ENCODE measurements around the gene BUD23.

The BUD23 gene

DNA sequence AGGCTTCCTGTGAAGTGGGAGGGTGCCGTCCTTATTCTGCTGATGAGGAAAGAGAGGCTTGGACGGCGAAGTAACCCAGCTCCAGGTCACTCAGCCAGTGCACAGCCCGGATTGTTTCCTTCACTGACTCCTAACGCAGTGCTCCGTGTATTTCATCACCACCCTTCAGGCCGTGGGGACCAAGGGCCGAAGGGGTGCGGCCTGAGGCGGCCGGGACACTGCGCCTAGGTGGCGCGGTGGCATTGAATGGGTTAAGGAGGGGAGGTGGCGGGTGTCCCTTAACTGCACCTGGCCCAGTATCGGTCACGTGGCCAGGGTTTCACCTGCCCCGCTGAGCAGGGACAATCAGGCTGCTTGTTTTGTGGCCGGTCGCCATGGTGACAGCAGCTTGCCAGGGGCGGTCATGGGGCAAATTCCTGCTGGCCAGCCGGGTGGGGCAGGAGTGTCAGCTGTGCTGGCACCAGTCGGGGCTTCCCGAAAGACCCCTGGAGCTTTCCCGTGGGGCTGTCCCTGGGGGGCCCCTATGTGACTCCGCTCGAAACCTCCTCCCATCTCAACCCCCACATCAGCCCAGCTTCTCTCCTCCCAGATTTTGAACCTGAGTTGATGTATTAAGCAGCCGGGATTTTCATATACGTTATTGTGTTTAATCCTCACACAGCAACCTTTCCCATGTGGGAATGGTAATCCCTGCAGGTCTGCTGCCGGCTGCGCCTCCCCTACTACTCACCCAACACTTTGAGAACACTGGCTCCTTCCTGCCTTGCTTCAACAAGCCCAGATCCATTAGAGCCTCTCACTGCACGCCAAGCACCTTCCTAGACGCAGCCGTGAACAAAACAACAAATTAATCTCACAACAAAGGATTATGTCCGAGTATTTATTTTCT lies 59.6 kb downstream of the BUD23 start:
- DNase-seq: no peak

DNA sequence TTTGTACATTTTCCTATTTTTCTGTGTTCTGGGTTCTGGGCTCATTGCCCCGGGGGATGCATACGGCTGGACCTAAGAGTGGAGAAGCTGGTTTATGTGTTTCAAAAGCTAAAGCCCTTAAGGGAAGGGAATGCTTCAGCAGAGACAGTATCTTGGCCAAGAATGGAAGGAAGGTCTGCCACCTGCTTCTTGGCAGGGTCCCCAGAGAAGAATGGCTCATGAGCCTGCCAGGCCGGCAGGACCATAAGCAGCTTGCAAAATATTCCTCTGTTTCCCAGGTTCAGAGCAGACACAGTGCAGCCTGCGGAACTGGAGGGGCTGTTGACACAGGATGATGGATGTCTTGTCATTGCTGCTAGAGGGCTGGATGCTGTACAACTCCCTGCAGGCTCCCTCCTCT lies 63.0 kb downstream of the BUD23 start:
- no peak for DNase-seq
